Purkinje cell (primary cell): ENCODE measurements around the gene RRAGB. TPM values are rescaled to one million over a fixed set of nuclear protein-coding genes. Genes with fewer than 3 reads are reported as not detected.

Source experiments
- polyA plus RNA-seq: library from polyadenylated mRNA; unstranded; fragments of >200 nt; fragmentation: Nextera tagmentation; gene quantifications from 2 replicates; pipeline ENCODE4 v1.2.1, GENCODE V29; 2014

Gene RRAGB
- polyA plus RNA-seq = 38.7 and 65.3 TPM in 2 replicates

GRCh38 chrX:55717521-55718497 lies at the start of gene RRAGB:
TSS of gene RRAGB (plus strand) at chrX:55717749. CDS start at chrX:55718328, 579 bp downstream.

Other genes starting within 250 kb of the RRAGB start
- gene USP51, start 227.9 kb upstream of the RRAGB start, polyA plus RNA-seq = 2.5 and 3.7 TPM in 2 replicates
- gene FOXR2, start 94.3 kb upstream of the RRAGB start, polyA plus RNA-seq = not detected in 2 replicates